K562 (cell line): ENCODE data around the gene ALDH3B2. TPM values are rescaled to one million over a fixed set of nuclear protein-coding genes. Genes with fewer than 3 reads are reported as not detected.

Experiments used
- CBFA2T2 ChIP-seq: fragments of 450-650 bp; conservative IDR thresholded peaks from 2 replicates; pipeline ENCODE4 v1.6.1; 2017; ENCODE audit warnings: mild to moderate bottlenecking
- GATAD2A ChIP-seq: fragments of 450-650 bp; IDR thresholded peaks from 2 replicates; pipeline ENCODE4 v1.6.1; 2017
- HDAC2 ChIP-seq: fragments of 450-650 bp; IDR thresholded peaks from 2 replicates; pipeline ENCODE4 v1.6.1; 2016; ENCODE audit warnings: mild to moderate bottlenecking
- NFIC ChIP-seq: fragments of 450-650 bp; IDR thresholded peaks from 2 replicates; pipeline ENCODE4 v1.6.1; 2017; ENCODE audit warnings: mild to moderate bottlenecking, inconsistent platforms
- PHF8 ChIP-seq: fragments of 200-600 bp; sonication (generic); IDR thresholded peaks from 2 replicates; pipeline ENCODE4 v1.6.1; 2012; ENCODE audit warnings: mixed run types, mild to moderate bottlenecking, inconsistent platforms, low read length, moderate library complexity, borderline replicate concordance
- RCOR1 ChIP-seq, 2 experiments: IDR thresholded peaks; 2 replicates each; pipeline ENCODE4 v1.6.1; 2012; ENCODE audit warnings: low read depth in 2 of 2, low read length in 2 of 2, borderline replicate concordance in 1 of 2, improper control_type of control experiment in 1 of 2
- SPI1 ChIP-seq: IDR thresholded peaks from 2 replicates; pipeline ENCODE4 v1.6.1; 2011; ENCODE audit warnings: low read depth, low read length, control low read depth, borderline replicate concordance
- ZBTB26 ChIP-seq: fragments of 450-650 bp; formaldehyde crosslinking; IDR thresholded peaks from 2 replicates; pipeline ENCODE4 v1.4.0; 2022; ENCODE audit warnings: missing genetic modification characterization
- ZNF551 ChIP-seq: fragments of 250-450 bp; sonication (Bioruptor Pico); IDR thresholded peaks from 2 replicates; pipeline ENCODE4 v1.5.0; 2021; ENCODE audit warnings: mild to moderate bottlenecking, moderate library complexity
- polyA plus RNA-seq, 8 experiments: library from polyadenylated mRNA; depleted of rRNA in 4 of 8; stranded (reverse) in 5 of 8; unstranded in 3 of 8; fragments of >200 nt; fragmentation: Nextera tagmentation in 2 of 8; fragmentation: Illumina TruSeq in 1 of 8; extraction: Ambion mirVana in 2 of 8; extraction: Trizol in 1 of 8; gene quantifications; 2 replicates each; pipeline versions ENCODE4 v1.2.1 to v1.2.3, GENCODE V29; 2011 to 2014; ENCODE audit warnings: inconsistent platforms in 1 of 8, missing spikeins in 1 of 8
- total RNA-seq, 7 experiments: library from RNA; depleted of rRNA in 6 of 7; stranded (reverse); fragments of >200 nt in 6 of 7; fragmentation: Illumina TruSeq in 2 of 7; extraction: Trizol in 2 of 7; gene quantifications; 2 replicates each; pipeline versions ENCODE4 v1.2.1 to v1.2.3, GENCODE V29; 2011 to 2021; ENCODE audit warnings: low replicate concordance in 1 of 7
- TF ChIP-seq, protein P1 (sequence below): fragments of 150-350 bp; IDR thresholded peaks from 2 replicates; pipeline ENCODE4 v1.6.1; 2014; ENCODE audit warnings: low read depth, mild to moderate bottlenecking, low read length, borderline replicate concordance
- TF ChIP-seq, protein P2 (sequence below): fragments of 450-650 bp; IDR thresholded peaks from 2 replicates; pipeline ENCODE4 v1.6.1; 2018; ENCODE audit warnings: mild to moderate bottlenecking, low read depth; ENCODE audit not compliant: partially characterized antibody
- TF ChIP-seq, protein P3 (sequence below): fragments of 150-350 bp; conservative IDR thresholded peaks from 2 replicates; pipeline ENCODE4 v1.6.1; 2014; ENCODE audit warnings: low read length

ALDH3B2 gene
- total and polyA plus RNA-seq, 9 of the 15 experiments (the other 6 are each of a cell fraction or from before 2014, with no cell fraction given): not detected

DNA sequence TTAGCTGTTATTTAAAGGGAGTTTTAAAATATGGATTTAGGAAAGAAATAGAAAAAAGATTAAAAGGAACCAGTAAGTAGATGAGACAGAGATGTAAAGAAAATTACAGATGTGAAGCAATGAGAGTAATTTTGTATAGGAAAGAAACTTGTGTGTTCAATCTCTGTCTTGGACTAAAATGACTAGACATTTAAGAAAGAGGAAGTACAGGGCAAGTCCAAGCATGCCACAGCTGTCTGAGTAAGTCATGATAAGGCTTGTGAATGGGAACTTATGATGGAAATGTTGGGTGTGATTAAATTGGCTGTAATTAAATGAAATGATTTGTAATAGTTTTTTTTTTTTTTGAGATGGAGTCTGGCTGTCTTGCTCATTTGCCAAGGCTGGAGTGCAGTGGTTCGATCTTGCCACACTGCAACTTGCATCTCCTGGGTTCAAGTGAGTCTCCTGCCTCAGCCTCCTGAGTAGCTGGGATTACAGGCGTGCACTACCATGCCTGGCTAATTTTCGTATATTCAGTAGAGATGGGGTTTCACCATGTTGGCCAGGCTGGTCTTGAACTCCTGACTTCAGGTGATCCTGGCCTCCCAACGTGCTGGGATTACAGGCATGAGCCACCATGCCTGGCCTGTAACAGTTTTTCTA is 18.0 kb downstream of the ALDH3B2 start (continued):
- TF ChIP-seq, protein P1, sequence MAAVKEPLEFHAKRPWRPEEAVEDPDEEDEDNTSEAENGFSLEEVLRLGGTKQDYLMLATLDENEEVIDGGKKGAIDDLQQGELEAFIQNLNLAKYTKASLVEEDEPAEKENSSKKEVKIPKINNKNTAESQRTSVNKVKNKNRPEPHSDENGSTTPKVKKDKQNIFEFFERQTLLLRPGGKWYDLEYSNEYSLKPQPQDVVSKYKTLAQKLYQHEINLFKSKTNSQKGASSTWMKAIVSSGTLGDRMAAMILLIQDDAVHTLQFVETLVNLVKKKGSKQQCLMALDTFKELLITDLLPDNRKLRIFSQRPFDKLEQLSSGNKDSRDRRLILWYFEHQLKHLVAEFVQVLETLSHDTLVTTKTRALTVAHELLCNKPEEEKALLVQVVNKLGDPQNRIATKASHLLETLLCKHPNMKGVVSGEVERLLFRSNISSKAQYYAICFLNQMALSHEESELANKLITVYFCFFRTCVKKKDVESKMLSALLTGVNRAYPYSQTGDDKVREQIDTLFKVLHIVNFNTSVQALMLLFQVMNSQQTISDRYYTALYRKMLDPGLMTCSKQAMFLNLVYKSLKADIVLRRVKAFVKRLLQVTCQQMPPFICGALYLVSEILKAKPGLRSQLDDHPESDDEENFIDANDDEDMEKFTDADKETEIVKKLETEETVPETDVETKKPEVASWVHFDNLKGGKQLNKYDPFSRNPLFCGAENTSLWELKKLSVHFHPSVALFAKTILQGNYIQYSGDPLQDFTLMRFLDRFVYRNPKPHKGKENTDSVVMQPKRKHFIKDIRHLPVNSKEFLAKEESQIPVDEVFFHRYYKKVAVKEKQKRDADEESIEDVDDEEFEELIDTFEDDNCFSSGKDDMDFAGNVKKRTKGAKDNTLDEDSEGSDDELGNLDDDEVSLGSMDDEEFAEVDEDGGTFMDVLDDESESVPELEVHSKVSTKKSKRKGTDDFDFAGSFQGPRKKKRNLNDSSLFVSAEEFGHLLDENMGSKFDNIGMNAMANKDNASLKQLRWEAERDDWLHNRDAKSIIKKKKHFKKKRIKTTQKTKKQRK: peak; percentile 43; the same call in 1 of the 2 replicates
- TF ChIP-seq CBFA2T2 (peak; percentile 55), HDAC2 (peak; percentile 95), RCOR1 (IDR thresholded peaks at IDR 0.05; ENCODE audit: borderline replicate concordance in 1 of 2, low read depth in 2 of 2, low read length in 2 of 2) (peak; percentile 82 to 98), ZNF551 (CRISPR knock-in tag) (no peak), GATAD2A (no peak), SPI1 (peak; percentile 90), ZBTB26 (CRISPR knock-in tag) (no peak), NFIC (peak; percentile 34; the same call in 1 of the 2 replicates), PHF8 (no peak)
- TF ChIP-seq, protein P2, sequence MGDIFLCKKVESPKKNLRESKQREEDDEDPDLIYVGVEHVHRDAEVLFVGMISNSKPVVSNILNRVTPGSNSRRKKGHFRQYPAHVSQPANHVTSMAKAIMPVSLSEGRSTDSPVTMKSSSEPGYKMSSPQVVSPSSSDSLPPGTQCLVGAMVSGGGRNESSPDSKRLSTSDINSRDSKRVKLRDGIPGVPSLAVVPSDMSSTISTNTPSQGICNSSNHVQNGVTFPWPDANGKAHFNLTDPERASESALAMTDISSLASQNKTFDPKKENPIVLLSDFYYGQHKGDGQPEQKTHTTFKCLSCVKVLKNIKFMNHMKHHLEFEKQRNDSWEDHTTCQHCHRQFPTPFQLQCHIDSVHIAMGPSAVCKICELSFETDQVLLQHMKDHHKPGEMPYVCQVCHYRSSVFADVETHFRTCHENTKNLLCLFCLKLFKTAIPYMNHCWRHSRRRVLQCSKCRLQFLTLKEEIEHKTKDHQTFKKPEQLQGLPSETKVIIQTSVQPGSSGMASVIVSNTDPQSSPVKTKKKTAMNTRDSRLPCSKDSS: peak; percentile 53
- TF ChIP-seq, protein P3, sequence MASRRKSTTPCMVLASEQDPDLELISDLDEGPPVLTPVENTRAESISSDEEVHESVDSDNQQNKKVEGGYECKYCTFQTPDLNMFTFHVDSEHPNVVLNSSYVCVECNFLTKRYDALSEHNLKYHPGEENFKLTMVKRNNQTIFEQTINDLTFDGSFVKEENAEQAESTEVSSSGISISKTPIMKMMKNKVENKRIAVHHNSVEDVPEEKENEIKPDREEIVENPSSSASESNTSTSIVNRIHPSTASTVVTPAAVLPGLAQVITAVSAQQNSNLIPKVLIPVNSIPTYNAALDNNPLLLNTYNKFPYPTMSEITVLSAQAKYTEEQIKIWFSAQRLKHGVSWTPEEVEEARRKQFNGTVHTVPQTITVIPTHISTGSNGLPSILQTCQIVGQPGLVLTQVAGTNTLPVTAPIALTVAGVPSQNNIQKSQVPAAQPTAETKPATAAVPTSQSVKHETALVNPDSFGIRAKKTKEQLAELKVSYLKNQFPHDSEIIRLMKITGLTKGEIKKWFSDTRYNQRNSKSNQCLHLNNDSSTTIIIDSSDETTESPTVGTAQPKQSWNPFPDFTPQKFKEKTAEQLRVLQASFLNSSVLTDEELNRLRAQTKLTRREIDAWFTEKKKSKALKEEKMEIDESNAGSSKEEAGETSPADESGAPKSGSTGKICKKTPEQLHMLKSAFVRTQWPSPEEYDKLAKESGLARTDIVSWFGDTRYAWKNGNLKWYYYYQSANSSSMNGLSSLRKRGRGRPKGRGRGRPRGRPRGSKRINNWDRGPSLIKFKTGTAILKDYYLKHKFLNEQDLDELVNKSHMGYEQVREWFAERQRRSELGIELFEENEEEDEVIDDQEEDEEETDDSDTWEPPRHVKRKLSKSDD: no peak
